GM12878 (cell line): Measurements from ENCODE around the gene DOK7. TPM values are rescaled to one million over a fixed set of nuclear protein-coding genes. Genes with fewer than 3 reads are reported as not detected.

ENCODE experiments used
- ATAC-seq: fragments of 200-7000 bp; cut with Tn5 transposase; 3 replicates; pipeline ENCODE4 v1.9.1; 2020; ENCODE audit warnings: mild to moderate bottlenecking, moderate library complexity
- BruUV-seq: library from RNA; stranded (reverse); fragments of 400-500 nt; replicated peaks from 2 replicates; lab custom pipeline; 2021; lab: Mats Ljungman, UMichigan
- CTCF ChIA-PET: fragments of 300-600 bp; sonication (Branson Sonifier 250); formaldehyde crosslinking; extraction: SDS; loops from one replicate; lab custom pipeline; 2021; ENCODE audit warnings: inconsistent platforms; lab: Yijun Ruan, JAX
- POLR2A ChIA-PET: fragments of 350-600 bp; formaldehyde crosslinking; extraction: SDS; loops from one replicate; lab custom pipeline; 2021; ENCODE audit warnings: inconsistent platforms; lab: Charles Lee
- RAD21 ChIA-PET: fragments of 300-600 bp; sonication (Branson Sonifier 250); formaldehyde crosslinking; loops from one replicate; lab custom pipeline; 2023; ENCODE audit warnings: antibody characterized with exemption; ENCODE audit not compliant: unreplicated experiment; lab: Charles Lee
- SMC1A ChIA-PET: fragments of 300-600 bp; sonication (Branson Sonifier 250); formaldehyde crosslinking; loops from one replicate; lab custom pipeline; 2023; ENCODE audit not compliant: unreplicated experiment, uncharacterized antibody; lab: Charles Lee
- DNase-seq: peaks from one replicate; pipeline ENCODE4 v3.0.0-alpha.2; 2011; ENCODE audit warnings: low read depth, low spot score
- FAIRE-seq: peaks from 3 replicates; lab custom pipeline; 2011; peaks lifted over from hg19 to GRCh38; lab: Jason Lieb, UNC
- H2AFZ ChIP-seq: 2 replicates; pipeline ENCODE4 v1.6.0; 2011; ENCODE audit warnings: low read depth, low read length, control low read depth; ENCODE audit not compliant: control insufficient read depth
- H3K27ac ChIP-seq: 2 replicates; pipeline ENCODE4 v1.5.1; 2011; ENCODE audit warnings: control low read depth; ENCODE audit not compliant: control insufficient read depth, insufficient read depth
- H3K27me3 ChIP-seq, 2 experiments: replicated peaks in 1 of 2; 2 replicates each; pipeline versions ENCODE4 v1.6.0 to v1.6.1; 2011; ENCODE audit warnings: low read length in 1 of 2; ENCODE audit not compliant: control insufficient read depth in 2 of 2, insufficient read depth in 2 of 2
- H3K36me3 ChIP-seq, 2 experiments: 2 replicates each; pipeline ENCODE4 v1.5.1; 2011; ENCODE audit warnings: low read length in 1 of 2; ENCODE audit not compliant: control insufficient read depth in 2 of 2, insufficient read depth in 2 of 2
- H3K4me1 ChIP-seq: 2 replicates; pipeline ENCODE4 v1.6.1; 2011; ENCODE audit warnings: mild to moderate bottlenecking, low read length, moderate library complexity, mixed read lengths; ENCODE audit not compliant: control insufficient read depth, insufficient read depth
- H3K4me2 ChIP-seq: 2 replicates; pipeline ENCODE4 v1.6.0; 2011; ENCODE audit warnings: control low read depth; ENCODE audit not compliant: control insufficient read depth, insufficient read depth
- H3K4me3 ChIP-seq: fragments of 200-600 bp; sonication (generic); 2 replicates; pipeline ENCODE4 v1.5.1; 2016
- H3K79me2 ChIP-seq: 2 replicates; pipeline ENCODE4 v1.6.0; 2011; ENCODE audit warnings: low read length; ENCODE audit not compliant: control insufficient read depth, insufficient read depth
- H3K9ac ChIP-seq: 2 replicates; pipeline ENCODE4 v1.8.0; 2011; ENCODE audit warnings: low read length, control low read depth, mixed read lengths; ENCODE audit not compliant: control insufficient read depth, insufficient read depth
- H3K9me3 ChIP-seq: replicated peaks from 3 replicates; pipeline ENCODE4 v1.5.1; 2011; ENCODE audit warnings: mild to moderate bottlenecking, low read length; ENCODE audit not compliant: control insufficient read depth, insufficient read depth
- H4K20me1 ChIP-seq: 2 replicates; pipeline ENCODE4 v1.6.0; 2011; ENCODE audit not compliant: control insufficient read depth, insufficient read depth
- BHLHE40 ChIP-seq, 2 experiments: fragments of 450-650 bp in 1 of 2; IDR thresholded peaks; 2 replicates each; pipeline ENCODE4 v1.6.1; 2011 to 2017; ENCODE audit warnings: low read depth in 2 of 2, borderline replicate concordance in 1 of 2, improper control_type of control experiment in 1 of 2, low read length in 1 of 2, mild to moderate bottlenecking in 1 of 2
- CTCF ChIP-seq, 3 experiments: IDR thresholded peaks in 2 of 3; conservative IDR thresholded peaks in 1 of 3; 2 replicates each; pipeline ENCODE4 v1.5.1; 2011; ENCODE audit warnings: low read depth in 3 of 3, low read length in 3 of 3, mild to moderate bottlenecking in 3 of 3, control low read depth in 2 of 3, moderate library complexity in 2 of 3, inconsistent platforms in 1 of 3, mixed read lengths in 1 of 3; ENCODE audit not compliant: control insufficient read depth in 2 of 3, insufficient read depth in 1 of 3; ENCODE audit errors: extremely low read depth in 1 of 3
- NBN ChIP-seq: fragments of 450-650 bp; IDR thresholded peaks from 2 replicates; pipeline ENCODE4 v1.6.1; 2016
- NFXL1 ChIP-seq: fragments of 450-650 bp; IDR thresholded peaks from 2 replicates; pipeline ENCODE4 v1.6.1; 2017; ENCODE audit warnings: antibody characterized with exemption, mild to moderate bottlenecking, borderline replicate concordance
- NR2C1 ChIP-seq: fragments of 450-650 bp; IDR thresholded peaks from 2 replicates; pipeline ENCODE4 v1.6.1; 2017; ENCODE audit warnings: antibody characterized with exemption, mild to moderate bottlenecking, moderate library complexity
- POU2F2 ChIP-seq: IDR thresholded peaks from 3 replicates; pipeline ENCODE4 v1.6.1; 2011; ENCODE audit warnings: low read depth, mild to moderate bottlenecking, low read length, borderline replicate concordance
- PRDM15 ChIP-seq: fragments of 450-650 bp; formaldehyde crosslinking; IDR thresholded peaks from 2 replicates; pipeline ENCODE4 v1.4.0; 2020; ENCODE audit warnings: mild to moderate bottlenecking, moderate library complexity
- SMAD1 ChIP-seq: fragments of 450-650 bp; IDR thresholded peaks from 2 replicates; pipeline ENCODE4 v1.6.1; 2018; ENCODE audit warnings: mild to moderate bottlenecking, low read depth; ENCODE audit not compliant: partially characterized antibody
- SRF ChIP-seq, 2 experiments: IDR thresholded peaks; 2 replicates each; pipeline ENCODE4 v1.6.1; 2011; ENCODE audit warnings: low read depth in 2 of 2, low read length in 2 of 2, mild to moderate bottlenecking in 1 of 2, moderate library complexity in 1 of 2
- STAT1 ChIP-seq: fragments of 450-650 bp; conservative IDR thresholded peaks from 2 replicates; pipeline ENCODE4 v1.6.1; 2014; ENCODE audit warnings: antibody characterized with exemption, mild to moderate bottlenecking
- YY1 ChIP-seq: IDR thresholded peaks from 2 replicates; pipeline ENCODE4 v1.6.1; 2011; ENCODE audit warnings: low read depth, mild to moderate bottlenecking, low read length
- ZBTB4 ChIP-seq: fragments of 450-650 bp; formaldehyde crosslinking; IDR thresholded peaks from 2 replicates; pipeline ENCODE4 v1.4.0; 2022; ENCODE audit warnings: mild to moderate bottlenecking, moderate library complexity
- WGBS: methylation state at CpG from one replicate; pipeline ENCODE4 v1.1.6; 2016; ENCODE audit warnings: low lambda C conversion rate; ENCODE audit not compliant: insufficient replicate concordance, insufficient coverage; ENCODE audit errors: missing lambda C conversion rate; 5-methylcytosine and 5-hydroxymethylcytosine counted together
- in situ Hi-C: fragments of 300-500 bp; cut with MboI; formaldehyde crosslinking; loops from 9 replicates; pipeline ENCODE4 v1.14.3; 2018; ENCODE audit warnings: mixed read lengths
- intact Hi-C: fragments of 100-400 bp; cut with micrococcal nuclease; formaldehyde crosslinking; loops from one replicate; pipeline ENCODE4 v1.14.2; 2022; ENCODE audit not compliant: unreplicated experiment
- polyA plus RNA-seq, 11 experiments: library from polyadenylated mRNA; depleted of rRNA in 4 of 11; unstranded in 6 of 11; stranded (reverse) in 5 of 11; fragments of >200 nt; fragmentation: Nextera tagmentation in 4 of 11; fragmentation: Illumina TruSeq in 1 of 11; extraction: Ambion mirVana in 4 of 11; extraction: Trizol in 1 of 11; gene quantifications; 1 replicate in 1 of 11; 2 replicates in 10 of 11; pipeline versions ENCODE4 v1.2.1 to v1.2.3, GENCODE V29; 2011 to 2016; ENCODE audit warnings: inconsistent platforms in 2 of 11, missing spikeins in 2 of 11, low read depth in 1 of 11
- total RNA-seq, 4 experiments: library from RNA; depleted of rRNA in 3 of 4; stranded (reverse); fragments of >200 nt in 3 of 4; fragmentation: Illumina TruSeq in 1 of 4; extraction: Trizol in 1 of 4; gene quantifications; 2 replicates each; pipeline versions ENCODE4 v1.2.1 to v1.2.3, GENCODE V29; 2013 to 2021

The DOK7 gene
- total and polyA plus RNA-seq, 10 of the 15 experiments (the other 5 are each of a cell fraction or from before 2014, with no cell fraction given) = 0.04 to 0.46 (median 0.18) TPM; not detected in 4

- TF ChIP-seq YY1 = no peak
These were observed 34.6 kb downstream of the DOK7 start (continued) for GRCh38 chr4:3497523-3498389.

- SMC1A ChIA-PET = no interaction called here
- no peaks in the 10 kb centered on the region for H3K79me2 ChIP-seq
- H3K27ac ChIP-seq = no peak overlapping the region
- peaks cover 0 to 1% of the 10 kb centered on the region in 2 experiments; a peak in 2 of 4 replicates for H3K36me3 ChIP-seq
- WGBS = 55% methylated on average over 8 of the region's 11 CpGs
- RAD21 ChIA-PET = no interaction called here
- no peaks in the 10 kb centered on the region for H3K9me3 ChIP-seq
- FAIRE-seq (no peak), DNase-seq (no peak), ATAC-seq (no peak)
- H3K4me3 ChIP-seq = no peak overlapping the region
- CTCF ChIA-PET = no interaction called here
- no peaks in the 10 kb centered on the region for H4K20me1 ChIP-seq
- in situ Hi-C loops (no loop called here), intact Hi-C loops (no loop called here)
- no peaks in the 10 kb centered on the region for H3K4me1 ChIP-seq
- POLR2A ChIA-PET = no interaction called here
- H3K9ac ChIP-seq = no peak overlapping the region
- no peaks in the 10 kb centered on the region for H3K27me3 ChIP-seq
- no TSS peak for BruUV-seq
- H3K4me2 ChIP-seq = no peak overlapping the region
- H2AFZ ChIP-seq = no peak overlapping the region
- no peak for TF ChIP-seq SRF (IDR thresholded peaks at IDR 0.05; ENCODE audit: low read depth in 2 of 2, low read length in 2 of 2)
- TF ChIP-seq BHLHE40 (IDR thresholded peaks at IDR 0.05; ENCODE audit: borderline replicate concordance in 1 of 2, low read depth in 2 of 2, low read length in 1 of 2) = no peak
- no peak for TF ChIP-seq NR2C1
- no peak for TF ChIP-seq ZBTB4 (CRISPR knock-in tag)
- no peak for TF ChIP-seq NFXL1
- TF ChIP-seq SMAD1 = no peak
- no peak for TF ChIP-seq POU2F2
- TF ChIP-seq NBN = no peak
- TF ChIP-seq CTCF (IDR thresholded peaks at IDR 0.05 in 2 of 3, conservative IDR thresholded peaks at IDR 0.05 in 1 of 3; ENCODE audit: control insufficient read depth in 2 of 3, extremely low read depth in 1 of 3, insufficient read depth in 1 of 3, low read depth in 3 of 3, low read length in 3 of 3) = no peak
- TF ChIP-seq PRDM15 (CRISPR knock-in tag) = no peak
- TF ChIP-seq STAT1 = no peak
These were observed 35.3 kb downstream of the DOK7 start for GRCh38 chr4:3498407-3498806.
